HG03378 (cell line): ENCODE measurements around the gene MYO10.
"Not testable (repeated sequence)": the region's sequence is repeated elsewhere in the genome, so short reads cannot be mapped to it uniquely, and the experiment has no call there.

Experiments used
- ATAC-seq: cut with Tn5 transposase; IDR thresholded peaks from one replicate; pipeline ENCODE4 v1.9.1; 2021; ENCODE audit warnings: mild to moderate bottlenecking, moderate library complexity; ENCODE audit not compliant: unreplicated experiment

The MYO10 gene

DNA sequence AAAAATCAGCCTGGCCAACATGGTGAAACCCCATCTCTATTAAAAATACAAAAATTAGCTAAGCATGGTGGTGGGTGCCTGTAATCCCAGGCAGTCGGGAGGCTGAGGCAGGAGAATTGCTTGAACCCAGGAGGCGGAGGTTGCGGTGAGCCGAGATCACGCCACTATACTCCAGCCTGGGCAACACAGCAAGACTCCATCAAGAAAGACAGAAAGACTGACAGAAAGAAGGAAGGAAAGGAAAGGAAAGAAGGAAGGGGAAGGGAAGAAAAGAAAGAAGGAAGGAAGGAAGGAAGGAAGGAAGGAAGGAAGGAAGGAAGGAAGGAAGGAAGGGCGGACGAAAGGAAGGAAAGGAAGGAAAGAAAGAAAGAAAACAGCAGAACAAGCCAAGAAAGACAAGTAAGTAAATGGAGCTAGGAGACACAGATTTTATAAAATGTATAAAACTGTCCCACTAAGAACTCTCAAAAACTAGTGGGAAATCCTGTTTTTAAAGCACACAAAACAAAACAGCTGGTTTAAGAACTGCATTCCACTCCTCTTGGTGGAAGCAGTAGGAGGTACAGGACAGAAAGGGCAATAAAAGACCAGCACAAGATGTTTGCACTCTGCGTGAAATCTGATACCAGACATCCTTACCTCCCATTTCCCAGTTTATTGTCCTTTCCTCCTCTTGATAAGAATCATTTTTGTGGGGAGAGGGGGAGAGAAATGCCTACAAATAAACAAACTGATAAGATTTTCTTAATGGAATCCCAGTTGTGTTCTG, 46.7 kb downstream of the MYO10 start:
- ATAC-seq: no peak

- ATAC-seq: no peak
Measured at GRCh38 chr5:16888694-16889124, 47.4 kb downstream of the MYO10 start.

DNA sequence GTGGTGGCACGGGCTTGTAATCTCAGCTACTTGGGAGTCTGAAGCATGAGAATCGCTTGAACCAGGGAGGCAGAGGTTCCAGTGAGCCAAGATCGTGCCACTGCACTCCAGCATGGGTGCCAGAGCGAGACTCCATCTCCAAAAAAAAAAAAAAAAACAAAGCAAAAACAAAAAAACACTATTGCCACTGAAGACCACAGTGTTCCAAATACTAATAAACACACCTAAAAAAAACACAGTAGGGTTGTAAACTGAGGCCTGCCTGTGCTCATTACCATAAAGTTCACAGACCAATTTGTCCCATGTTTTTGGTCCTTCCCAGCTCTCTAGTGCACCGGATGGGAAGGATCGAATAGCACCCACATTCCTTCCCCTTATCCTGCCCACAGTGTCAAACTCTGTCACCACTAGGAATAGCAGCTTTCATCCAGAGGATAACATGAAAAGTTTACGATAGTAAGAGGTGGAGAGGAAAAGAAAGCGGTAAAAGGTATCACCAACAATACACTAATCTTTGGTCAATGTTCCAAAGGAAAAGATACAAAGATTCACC, 49.2 kb downstream of the MYO10 start:
- no peak for ATAC-seq

DNA sequence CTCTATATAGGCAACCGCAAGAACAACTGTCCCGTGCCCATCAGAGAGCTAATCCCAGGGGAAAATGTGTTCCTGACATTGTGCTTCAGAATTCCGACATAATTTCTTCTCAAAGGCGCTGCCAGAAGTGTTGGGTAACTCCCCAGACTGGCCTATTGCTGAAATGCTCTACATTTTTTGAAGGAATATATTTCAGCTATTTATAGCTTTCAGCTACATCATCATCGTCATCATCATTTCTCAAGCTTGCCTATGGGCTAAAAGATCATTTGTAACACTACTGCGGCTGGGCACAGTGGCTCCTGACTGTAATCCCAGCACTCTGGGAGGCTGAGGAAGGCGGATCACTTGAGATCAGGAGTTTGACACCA, 49.7 kb downstream of the MYO10 start:
- no peak for ATAC-seq

- ATAC-seq: no peak
Measured at GRCh38 chr5:16885635-16886365, 50.3 kb downstream of the MYO10 start.

GRCh38 chr5:16884595-16884994, 51.5 kb downstream of the MYO10 start:
- no peak for ATAC-seq

- no peak for ATAC-seq
Measured at GRCh38 chr5:16883806-16884205, 52.3 kb downstream of the MYO10 start.

GRCh38 chr5:16883176-16883575, 52.9 kb downstream of the MYO10 start:
- no peak for ATAC-seq

DNA sequence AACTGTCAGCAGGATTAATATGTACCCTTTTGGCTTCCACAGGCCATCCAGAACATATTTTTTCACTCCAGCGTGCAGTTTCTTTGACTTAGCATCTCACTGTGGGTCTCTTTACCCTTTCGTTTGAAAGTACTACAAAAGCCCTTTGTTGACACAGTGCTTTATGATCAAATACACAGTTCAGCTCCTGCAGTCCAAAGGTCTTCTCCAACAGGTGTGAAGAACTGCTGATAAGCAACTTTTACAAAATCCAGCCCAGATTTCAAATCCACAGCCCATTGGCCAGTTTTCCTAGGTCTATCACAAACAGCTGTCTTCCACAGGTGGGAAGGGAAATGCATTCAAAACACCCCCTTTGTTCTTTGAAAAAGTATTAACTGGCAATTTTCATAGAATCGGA, 54.8 kb downstream of the MYO10 start:
- ATAC-seq: no peak

GRCh38 chr5:16880547-16880946, 55.5 kb downstream of the MYO10 start:
- no peak for ATAC-seq

DNA sequence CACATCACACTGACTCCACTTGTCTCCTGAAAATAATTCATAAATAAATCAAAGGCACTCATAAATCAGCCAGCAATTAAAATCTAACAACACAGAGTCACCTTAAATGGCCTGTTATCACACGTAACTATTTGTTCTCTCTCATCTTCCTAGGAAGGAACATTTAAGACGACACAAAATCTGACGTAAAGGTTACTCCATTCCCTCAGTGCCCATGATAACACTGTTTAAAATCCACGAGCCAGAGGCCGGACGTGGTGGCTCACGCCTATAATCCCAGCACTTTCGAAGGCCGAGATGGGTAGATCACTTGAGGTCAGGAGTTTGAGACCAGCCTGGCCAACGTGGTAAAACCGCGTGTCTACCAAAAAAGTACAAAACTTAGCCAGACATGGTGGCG, 56.4 kb downstream of the MYO10 start:
- no peak for ATAC-seq

- ATAC-seq: no peak
Measured at GRCh38 chr5:16879191-16879590, 56.9 kb downstream of the MYO10 start.

DNA sequence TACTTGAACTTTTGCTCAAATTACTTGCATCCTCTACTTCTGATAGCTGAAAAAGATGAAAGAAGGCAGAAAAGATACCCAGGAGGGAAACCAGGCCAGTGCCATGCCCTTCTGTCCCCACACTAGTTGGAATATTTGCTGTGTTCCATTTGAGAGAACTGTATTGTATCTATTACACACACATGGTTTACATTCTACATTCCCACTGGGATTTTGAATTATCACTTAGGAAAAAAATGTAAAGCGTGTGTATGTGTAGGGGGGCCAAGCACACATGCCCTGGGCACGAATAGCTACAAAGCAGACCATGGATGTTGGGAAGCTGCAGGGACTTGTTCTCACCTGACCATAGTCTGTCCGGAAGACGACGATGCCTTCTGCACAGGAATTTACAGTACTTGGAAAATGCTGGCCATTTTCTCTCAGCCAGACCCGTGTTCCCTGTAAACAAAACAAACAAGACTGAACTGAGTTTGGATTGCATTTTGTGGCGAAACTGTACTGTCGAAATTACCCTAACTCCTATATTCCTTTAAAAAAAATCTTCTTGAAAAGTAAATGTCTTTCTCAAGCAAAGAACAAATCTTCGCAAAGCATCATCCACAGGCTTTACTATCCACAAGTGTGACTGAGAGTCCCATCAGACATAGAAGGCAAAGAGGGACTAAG, 58.7 kb downstream of the MYO10 start:
- ATAC-seq: no peak

DNA sequence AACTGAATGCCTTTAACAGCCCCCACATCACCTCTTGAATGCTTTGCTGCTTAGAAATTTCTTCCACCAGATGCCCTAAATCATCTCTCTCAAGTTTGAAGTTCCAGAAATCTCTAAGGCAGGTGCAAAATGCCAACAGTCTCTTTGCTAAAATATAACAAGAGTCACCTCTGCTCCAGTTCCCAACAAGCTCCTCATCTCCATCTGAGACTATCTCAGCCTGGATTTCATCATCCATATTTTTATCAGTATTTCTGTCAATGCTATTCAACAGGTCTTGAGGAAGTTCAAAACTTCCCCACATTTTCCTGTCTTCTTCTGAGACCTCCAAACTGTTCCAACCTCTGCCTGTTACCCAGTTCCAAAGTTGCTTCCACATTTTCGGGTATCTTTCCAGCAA, 61.7 kb downstream of the MYO10 start:
- ATAC-seq: not testable (repeated sequence)

DNA sequence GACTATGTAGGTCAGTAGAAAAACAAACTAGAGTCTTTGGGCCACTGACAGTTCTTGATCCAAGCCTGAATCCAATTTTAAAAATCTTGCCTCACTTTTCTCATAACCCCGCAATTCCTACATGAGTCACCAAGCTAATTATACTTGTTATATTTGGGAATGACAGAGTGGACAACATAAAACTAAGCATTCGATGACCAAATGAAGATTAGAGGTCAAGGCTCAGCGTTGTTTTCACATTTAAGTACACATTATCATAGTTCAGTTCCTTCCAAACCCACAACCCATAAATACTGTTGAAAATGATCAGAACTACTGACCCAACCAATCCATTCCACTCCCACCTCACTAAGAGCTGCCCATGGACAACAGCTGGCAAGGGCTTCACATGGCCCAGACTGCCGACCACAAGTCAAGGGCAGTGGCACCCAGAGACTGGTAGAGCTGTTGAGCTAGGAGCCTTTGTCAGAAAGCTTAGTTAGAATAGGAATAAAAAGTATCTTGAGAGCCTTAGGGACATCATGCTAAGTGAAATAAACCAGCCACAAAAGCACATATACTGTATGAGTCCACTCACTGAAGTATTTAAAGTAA, 64.2 kb downstream of the MYO10 start:
- no peak for ATAC-seq

DNA sequence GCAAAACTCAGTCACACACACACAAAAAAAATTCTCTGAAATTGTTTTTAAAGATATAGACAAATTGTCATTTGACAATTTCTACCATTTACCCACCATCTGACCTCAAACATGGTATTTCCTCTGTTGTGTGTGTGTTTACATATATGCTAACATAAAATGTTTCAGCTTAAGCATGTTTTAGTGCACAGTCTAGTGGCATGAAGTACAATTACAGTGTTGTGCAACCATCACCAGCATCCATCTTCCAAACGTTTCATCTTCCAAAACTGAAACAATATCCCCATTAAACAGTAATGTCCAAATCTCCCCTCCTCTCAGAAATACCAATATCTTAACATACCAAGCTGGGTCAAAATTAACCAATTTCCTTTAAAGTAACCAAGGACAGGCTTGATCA, 65.2 kb downstream of the MYO10 start:
- ATAC-seq: no peak

DNA sequence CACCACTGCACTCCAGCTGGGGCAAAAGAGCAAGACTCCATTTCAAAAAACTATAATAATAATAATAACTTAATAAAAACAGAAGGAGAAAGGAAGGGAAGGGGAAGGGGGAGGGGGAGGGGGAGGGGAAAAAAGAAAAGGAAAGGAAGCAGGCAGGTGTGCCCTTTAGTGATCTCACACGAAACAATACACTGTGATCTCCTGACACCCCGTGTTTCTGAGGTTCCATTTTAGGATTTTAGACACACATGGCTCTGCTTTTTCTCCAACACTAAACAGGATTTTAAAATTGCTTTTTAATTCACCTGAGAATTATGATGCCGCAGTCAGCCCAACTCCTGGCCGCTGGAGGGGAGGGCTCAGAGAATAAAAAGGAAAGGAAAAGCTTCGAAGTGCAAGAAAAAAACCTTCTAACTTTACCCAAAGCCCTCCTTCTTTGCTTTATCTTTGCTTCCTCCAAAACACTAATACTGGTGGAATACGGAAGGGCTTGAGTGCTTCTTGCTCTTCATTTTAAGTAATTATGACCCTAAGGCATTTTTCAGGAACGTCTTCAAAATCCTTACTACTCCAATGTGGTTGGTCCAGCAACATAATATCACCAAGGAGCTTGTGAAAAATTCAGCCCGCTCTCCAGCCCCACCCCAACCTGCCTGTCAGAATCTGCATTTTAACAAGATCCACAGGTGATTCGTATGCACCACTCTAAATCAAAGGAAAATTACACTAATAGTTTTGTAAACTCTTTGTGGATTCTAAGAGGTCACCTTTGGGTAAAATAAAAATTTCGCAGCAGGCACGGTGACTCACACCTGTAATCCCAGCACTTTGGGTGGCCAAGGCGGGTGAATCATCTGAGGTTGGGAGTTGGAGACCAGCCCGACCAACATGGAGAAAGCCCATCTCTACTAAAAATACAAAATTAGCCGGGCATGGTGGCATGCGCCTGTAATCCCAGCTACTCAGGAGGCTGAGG, 66.0 kb downstream of the MYO10 start:
- no peak for ATAC-seq

- no peak for ATAC-seq
Measured at GRCh38 chr5:16867577-16867953, 68.5 kb downstream of the MYO10 start.

- ATAC-seq: no peak
Measured at GRCh38 chr5:16866795-16867576, 69.1 kb downstream of the MYO10 start.
